Lower lobe of right lung (tissue), 2 donors: ENCODE data around the gene SEC61A1. TPM values are rescaled to one million over a fixed set of nuclear protein-coding genes. Genes with fewer than 3 reads are reported as not detected.

Experiments
- ATAC-seq, 2 donors: fragments of 200-7000 bp; cut with Tn5 transposase; one replicate each; pipeline ENCODE4 v1.9.1; 2020 to 2022; ENCODE audit warnings: mild to moderate bottlenecking in 2 of 2, moderate library complexity in 2 of 2
- DNase-seq: peaks from one replicate; pipeline ENCODE4 v3.0.0-alpha.2; 2020
- H3K27ac ChIP-seq: fragments of 200-600 bp; one replicate; pipeline ENCODE4 v1.8.0; 2022
- H3K27me3 ChIP-seq: fragments of 200-600 bp; one replicate; pipeline ENCODE4 v1.8.0; 2022; ENCODE audit warnings: low read depth
- H3K36me3 ChIP-seq: fragments of 200-600 bp; one replicate; pipeline ENCODE4 v1.8.0; 2022; ENCODE audit warnings: mild to moderate bottlenecking
- H3K4me1 ChIP-seq: fragments of 200-600 bp; one replicate; pipeline ENCODE4 v1.8.0; 2022
- H3K4me3 ChIP-seq: fragments of 200-600 bp; one replicate; pipeline ENCODE4 v1.8.0; 2022; ENCODE audit warnings: mild to moderate bottlenecking
- H3K9me3 ChIP-seq: fragments of 200-600 bp; one replicate; pipeline ENCODE4 v1.8.0; 2022
- intact Hi-C: fragments of 100-400 bp; cut with DNase I; formaldehyde crosslinking; loops from one replicate; pipeline ENCODE4 v1.11.0; 2022
- total RNA-seq: library from RNA; stranded (reverse); fragmentation: NEBNext Ultra II Directional; extraction: Animal tissue kit (Norgen Biotek cat#: 25700); gene quantifications from one replicate; pipeline ENCODE4 v1.2.1, GENCODE V29; 2021
- TF ChIP-seq, protein P1 (sequence below): fragments of 200-600 bp; IDR thresholded peaks from one replicate; pipeline ENCODE4 v1.8.0; 2022; ENCODE audit warnings: antibody characterized with exemption, mild to moderate bottlenecking
- donor health status: DM: no; HTN: yes; CAD: no; lungs with severe emphysema.

SEC61A1 gene
- total RNA-seq, 1 donor from 2014 or later, result 152 TPM

DNA sequence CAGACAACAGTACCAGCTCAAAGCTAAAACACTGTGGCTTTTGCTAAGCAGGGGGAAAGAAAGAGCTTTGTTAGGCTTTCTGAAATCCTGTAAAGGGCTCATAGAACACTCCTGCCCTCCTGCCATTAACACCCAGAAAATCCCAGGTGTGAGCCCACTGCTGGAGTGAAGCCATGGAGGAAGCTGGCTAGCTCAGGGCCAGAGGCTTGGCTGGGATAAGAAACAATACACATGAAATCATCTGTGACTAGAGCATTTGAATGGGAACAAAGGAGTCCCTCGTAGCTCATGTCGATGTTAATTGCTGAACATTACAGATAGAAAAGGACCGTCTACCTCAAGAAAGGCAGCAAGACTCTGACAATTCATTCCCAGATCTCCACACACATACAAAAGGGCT is 47.9 kb downstream of the SEC61A1 start:
- Histone ChIP-seq H3K4me3 (no peak overlapping the region), H3K4me1 (no peaks in the 10 kb centered on the region), H3K27ac (no peak overlapping the region), H3K36me3 (peaks cover 87% of the 10 kb centered on the region), H3K9me3 (no peaks in the 10 kb centered on the region), H3K27me3 (no peaks in the 10 kb centered on the region)
- ATAC-seq (no peak), DNase-seq (no peak)
- intact Hi-C loops, result no loop called here
- TF ChIP-seq, protein P1, sequence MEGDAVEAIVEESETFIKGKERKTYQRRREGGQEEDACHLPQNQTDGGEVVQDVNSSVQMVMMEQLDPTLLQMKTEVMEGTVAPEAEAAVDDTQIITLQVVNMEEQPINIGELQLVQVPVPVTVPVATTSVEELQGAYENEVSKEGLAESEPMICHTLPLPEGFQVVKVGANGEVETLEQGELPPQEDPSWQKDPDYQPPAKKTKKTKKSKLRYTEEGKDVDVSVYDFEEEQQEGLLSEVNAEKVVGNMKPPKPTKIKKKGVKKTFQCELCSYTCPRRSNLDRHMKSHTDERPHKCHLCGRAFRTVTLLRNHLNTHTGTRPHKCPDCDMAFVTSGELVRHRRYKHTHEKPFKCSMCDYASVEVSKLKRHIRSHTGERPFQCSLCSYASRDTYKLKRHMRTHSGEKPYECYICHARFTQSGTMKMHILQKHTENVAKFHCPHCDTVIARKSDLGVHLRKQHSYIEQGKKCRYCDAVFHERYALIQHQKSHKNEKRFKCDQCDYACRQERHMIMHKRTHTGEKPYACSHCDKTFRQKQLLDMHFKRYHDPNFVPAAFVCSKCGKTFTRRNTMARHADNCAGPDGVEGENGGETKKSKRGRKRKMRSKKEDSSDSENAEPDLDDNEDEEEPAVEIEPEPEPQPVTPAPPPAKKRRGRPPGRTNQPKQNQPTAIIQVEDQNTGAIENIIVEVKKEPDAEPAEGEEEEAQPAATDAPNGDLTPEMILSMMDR, result no peak

DNA sequence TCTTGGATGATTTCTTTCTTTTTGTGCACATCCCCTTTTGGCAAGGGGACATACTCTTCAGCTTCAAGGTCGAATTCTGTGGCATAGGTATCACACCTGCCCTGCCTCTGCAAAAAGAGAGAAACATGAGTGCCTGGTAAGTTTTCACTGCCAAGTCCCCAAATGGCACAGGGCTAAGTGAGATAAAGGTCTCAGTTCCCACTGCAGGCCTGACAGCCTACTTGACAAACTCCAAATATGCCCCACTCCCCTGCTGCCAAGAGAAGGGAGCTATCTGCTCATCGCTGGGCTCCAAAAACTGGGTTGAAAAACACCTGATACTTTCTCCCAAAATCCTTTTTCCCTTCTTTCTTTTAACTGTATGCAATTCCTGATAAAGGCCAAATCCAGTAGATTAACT is 48.4 kb downstream of the SEC61A1 start:
- no peak for DNase-seq
- H3K9me3 ChIP-seq, result no peaks in the 10 kb centered on the region
- H3K4me1 ChIP-seq, result no peaks in the 10 kb centered on the region
- H3K27me3 ChIP-seq, result no peaks in the 10 kb centered on the region
- H3K4me3 ChIP-seq, result no peak overlapping the region
- intact Hi-C loops, result no loop called here
- TF ChIP-seq, protein P1, result no peak
- H3K36me3 ChIP-seq, result peaks cover 84% of the 10 kb centered on the region
- no peak overlapping the region for H3K27ac ChIP-seq
- ATAC-seq, result no peak

- Histone ChIP-seq H3K27me3 (no peaks in the 10 kb centered on the region), H3K36me3 (peaks cover 64% of the 10 kb centered on the region), H3K27ac (no peak overlapping the region), H3K4me3 (no peak overlapping the region), H3K9me3 (no peaks in the 10 kb centered on the region), H3K4me1 (no peaks in the 10 kb centered on the region)
- no peak for ATAC-seq
- intact Hi-C loops, result no loop called here
- TF ChIP-seq, protein P1, result no peak
- no peak for DNase-seq
Observed at GRCh38 chr3:128103136-128103676, 51.0 kb downstream of the SEC61A1 start.

DNA sequence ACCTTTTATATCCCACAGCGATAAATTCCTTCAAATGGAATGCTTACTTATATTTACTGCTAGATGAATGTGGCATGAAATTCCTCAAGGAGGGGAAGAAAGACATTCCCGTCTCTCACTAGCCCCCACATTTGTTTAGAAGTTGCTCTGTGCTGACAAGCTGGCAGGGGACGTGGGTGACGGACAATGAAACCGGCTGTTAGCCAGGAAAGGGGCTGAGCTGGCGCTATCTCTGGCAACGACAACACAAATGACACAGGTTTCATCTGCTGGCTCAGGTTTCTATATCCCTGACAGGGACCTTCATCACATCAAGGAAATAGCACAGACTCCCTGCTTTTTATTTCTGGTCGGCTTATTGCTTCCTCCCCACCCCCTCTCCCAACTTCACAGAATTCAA is 55.6 kb downstream of the SEC61A1 start:
- H3K4me1 ChIP-seq, result no peaks in the 10 kb centered on the region

DNA sequence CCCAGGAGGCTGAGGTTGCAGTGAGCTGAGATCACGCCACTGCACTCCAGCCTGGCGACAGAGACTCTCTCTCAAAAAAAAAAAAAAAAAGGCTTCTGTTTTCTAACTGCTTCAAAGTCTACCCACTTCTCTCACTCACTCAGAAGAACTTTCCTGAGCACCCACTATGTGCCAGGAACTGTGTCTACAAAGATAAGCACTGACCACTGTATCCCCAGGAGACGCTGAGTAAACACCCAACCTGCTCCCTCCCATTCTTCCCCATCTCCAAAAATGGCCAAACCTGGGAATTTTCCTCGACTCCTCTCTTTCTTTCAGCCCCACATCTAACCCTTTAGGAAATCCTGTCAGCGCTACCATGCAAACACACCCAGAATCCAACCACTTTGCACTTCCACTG is 58.9 kb downstream of the SEC61A1 start:
- H3K36me3 ChIP-seq, result peaks cover 65% of the 10 kb centered on the region
- H3K27me3 ChIP-seq, result no peaks in the 10 kb centered on the region
- intact Hi-C loops, result no loop called here
- no peak overlapping the region for H3K27ac ChIP-seq
- TF ChIP-seq, protein P1, result no peak
- no peaks in the 10 kb centered on the region for H3K9me3 ChIP-seq
- DNase-seq (no peak), ATAC-seq (no peak)
- H3K4me3 ChIP-seq, result no peak overlapping the region
- H3K4me1 ChIP-seq, result no peaks in the 10 kb centered on the region

More for the DNA sequence above, 55.6 kb downstream of the SEC61A1 start:
- Histone ChIP-seq H3K27me3 (no peaks in the 10 kb centered on the region), H3K4me3 (no peak overlapping the region), H3K36me3 (peaks cover 61% of the 10 kb centered on the region), H3K27ac (no peak overlapping the region), H3K9me3 (no peaks in the 10 kb centered on the region)
- DNase-seq (no peak), ATAC-seq (no peak)
- intact Hi-C loops, result no loop called here
- TF ChIP-seq, protein P1, result no peak
